ENCODE measurements around the gene SMPDL3B.
A peak's percentile ranks its signal among the peaks of the same experiment; 100 is the strongest.
"Not testable (repeated sequence)": the region's sequence is repeated elsewhere in the genome, so short reads cannot be mapped to it uniquely, and the experiment has no call there.

SMPDL3B gene

DNA sequence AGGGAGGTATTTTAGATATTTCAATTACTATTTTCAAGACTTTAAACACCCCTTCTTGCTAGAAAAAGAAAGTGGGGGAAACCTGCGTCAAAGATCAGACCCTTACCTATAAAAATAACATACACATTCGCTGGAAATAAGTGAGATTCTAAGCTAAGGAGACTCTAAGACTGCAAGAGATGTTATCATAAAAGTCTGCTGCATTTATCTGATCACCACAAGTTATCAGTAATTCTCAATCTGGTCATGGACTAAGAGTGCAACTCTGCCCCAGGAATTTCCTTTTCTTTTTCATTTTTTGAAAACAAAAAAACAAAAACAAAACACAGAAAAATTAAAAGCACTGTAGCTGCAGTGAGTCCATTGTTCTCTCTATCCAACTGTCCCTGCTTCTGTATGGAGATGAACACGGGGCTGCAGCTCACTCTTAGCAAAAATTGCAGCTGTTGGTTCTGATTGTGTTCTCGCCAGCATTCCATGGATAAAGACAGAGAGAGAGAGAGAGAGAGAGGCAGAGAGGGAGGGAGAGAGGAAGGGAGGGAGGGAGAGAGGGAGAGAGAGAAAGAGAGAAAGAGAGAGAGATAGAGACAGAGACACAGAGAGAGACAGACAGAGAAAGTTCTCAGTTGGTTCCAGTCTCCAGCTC is 39.1 kb downstream of the SMPDL3B start:
- DNase-seq, result no peak

- DNase-seq, result no peak
Observed at GRCh38 chr1:27974417-27974781, 39.6 kb downstream of the SMPDL3B start.

- DNase-seq, result peak; percentile 62
Observed at GRCh38 chr1:27979151-27979858, 44.5 kb downstream of the SMPDL3B start.

- DNase-seq, result no peak
Observed at GRCh38 chr1:27979859-27980201, 45.0 kb downstream of the SMPDL3B start.

GRCh38 chr1:27980216-27980845 is 45.5 kb downstream of the SMPDL3B start:
- no peak for DNase-seq

DNA sequence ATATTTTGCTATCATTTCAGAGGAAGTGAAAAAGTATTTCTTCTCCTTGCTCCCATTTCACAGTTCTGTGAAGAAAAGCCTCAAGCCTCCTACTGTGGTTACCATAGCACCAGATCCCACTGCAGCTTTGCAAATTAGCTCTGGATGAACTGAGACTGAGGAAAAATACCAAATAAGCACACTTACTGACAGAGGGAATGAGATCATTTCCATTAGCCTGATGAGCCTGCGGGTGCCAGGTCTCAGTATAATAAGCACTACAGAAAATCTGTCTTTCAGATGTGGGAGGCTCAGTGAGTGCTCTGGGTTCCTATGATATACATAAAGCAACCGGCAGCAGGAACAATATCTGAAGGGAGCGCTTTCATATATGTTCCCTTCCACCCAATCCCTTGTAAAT is 46.3 kb downstream of the SMPDL3B start:
- no peak for DNase-seq

- no peak for DNase-seq
Observed at GRCh38 chr1:27990920-27991537, 56.2 kb downstream of the SMPDL3B start.

DNA sequence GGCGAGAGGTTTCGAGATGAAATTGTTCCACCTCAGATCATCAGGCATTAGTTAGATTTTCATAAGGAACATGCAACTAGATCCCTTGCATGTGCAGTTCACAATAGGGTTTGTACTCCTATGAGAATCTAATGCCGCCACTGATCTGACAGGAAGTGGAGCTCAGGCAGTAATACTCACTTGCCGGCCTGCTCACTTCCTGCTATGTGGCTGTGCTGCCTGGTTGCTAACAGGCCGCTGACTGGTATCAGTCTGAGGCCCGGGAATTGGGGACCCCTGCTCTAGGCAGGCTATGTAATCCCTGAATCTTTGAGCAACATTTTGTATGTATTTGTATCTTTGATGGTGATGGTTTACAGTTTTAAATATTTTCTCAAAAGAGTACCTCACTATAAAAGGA is 57.5 kb downstream of the SMPDL3B start:
- DNase-seq, result no peak

- DNase-seq, result no peak
Observed at GRCh38 chr1:27993241-27993640, 58.4 kb downstream of the SMPDL3B start.

GRCh38 chr1:27994060-27994459 is 59.3 kb downstream of the SMPDL3B start:
- no peak for DNase-seq

DNA sequence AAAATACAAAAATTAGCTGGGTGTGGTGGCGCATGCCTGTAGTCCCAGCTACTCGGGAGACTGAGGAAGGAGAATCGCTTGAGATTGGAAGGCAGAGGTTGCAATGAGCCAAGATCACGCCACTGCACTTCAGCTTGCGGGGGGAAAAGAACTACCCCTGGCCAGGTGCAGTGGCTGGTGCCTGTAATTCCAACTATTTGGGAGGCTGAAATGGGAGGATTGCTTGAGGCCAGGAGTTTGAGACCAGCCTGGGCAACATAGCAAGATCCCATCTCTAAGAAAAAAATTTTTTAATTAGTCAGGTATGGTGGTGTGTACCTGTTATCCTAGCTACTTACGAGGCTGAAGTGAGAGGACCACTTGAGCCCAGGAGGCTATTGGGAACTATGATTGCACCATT is 59.7 kb downstream of the SMPDL3B start:
- not testable (repeated sequence) for DNase-seq

GRCh38 chr1:27999055-27999454 is 64.3 kb downstream of the SMPDL3B start:
- DNase-seq, result no peak

DNA sequence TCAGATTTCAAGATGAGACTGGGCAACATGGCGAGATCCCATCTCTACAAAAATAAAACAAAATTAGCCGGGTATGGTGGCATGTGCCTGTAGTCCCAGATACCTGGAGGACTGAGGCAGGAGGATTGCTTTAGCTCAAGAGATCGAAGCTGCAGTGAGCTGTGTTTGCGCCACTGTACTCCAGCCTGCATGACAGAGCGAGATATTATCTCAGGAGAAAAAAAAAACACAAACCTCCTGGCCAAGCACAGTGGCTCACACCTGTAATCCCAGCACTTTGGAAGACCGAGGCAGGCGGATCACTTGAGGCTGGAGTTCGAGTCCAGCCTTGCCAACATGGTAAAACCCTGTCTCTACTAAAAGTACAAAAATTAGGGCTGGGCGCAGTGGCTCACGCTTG is 67.8 kb downstream of the SMPDL3B start:
- no peak for DNase-seq

DNA sequence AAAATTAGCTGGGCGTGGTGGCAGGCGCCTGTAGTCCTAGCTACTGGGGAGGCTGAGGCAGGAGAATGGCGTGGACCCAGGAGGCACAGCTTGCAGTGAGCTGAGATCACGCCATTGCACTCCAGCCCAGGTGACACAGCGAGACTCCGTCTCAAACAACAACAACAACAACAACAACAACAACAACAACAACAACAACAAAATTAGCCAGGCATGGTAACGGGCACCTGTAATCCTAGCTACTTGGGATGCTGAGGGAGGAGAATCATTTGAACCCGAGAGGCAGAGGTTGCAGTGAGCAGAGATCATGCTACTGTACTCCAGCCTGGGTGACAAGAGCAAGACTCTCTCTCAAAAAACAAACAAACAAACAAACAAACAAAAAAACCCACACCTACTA is 68.3 kb downstream of the SMPDL3B start:
- DNase-seq, result not testable (repeated sequence)
